HCT116 (cell line): Measurements from ENCODE around the gene TST. TPM values are rescaled to one million over a fixed set of nuclear protein-coding genes. Genes with fewer than 3 reads are reported as not detected.
A peak's percentile ranks its signal among the peaks of the same experiment; 100 is the strongest.

ENCODE experiments used
- ATAC-seq: fragments of 200-7000 bp; cut with Tn5 transposase; 2 replicates; pipeline ENCODE4 v1.9.1; 2020; ENCODE audit warnings: mild to moderate bottlenecking, moderate library complexity
- BruUV-seq: library from RNA; stranded (reverse); fragments of 400-500 nt; replicated peaks from 2 replicates; lab custom pipeline; 2021; lab: Mats Ljungman, UMichigan
- CTCF ChIA-PET: fragments of 300-600 bp; sonication (Branson Sonifier 250); formaldehyde crosslinking; loops from one replicate; lab custom pipeline; 2021; ENCODE audit warnings: antibody characterized with exemption; lab: Charles Lee
- POLR2A ChIA-PET: fragments of 300-600, 350-600 bp; sonication (Branson Sonifier 250); formaldehyde crosslinking; loops from one replicate; lab custom pipeline; 2021; ENCODE audit warnings: antibody characterized with exemption; lab: Charles Lee
- RAD21 ChIA-PET, 2 experiments: fragments of 300-600 bp; sonication (Branson Sonifier 250); formaldehyde crosslinking; loops; one replicate each; lab custom pipeline; 2023; ENCODE audit warnings: low total read pairs in 2 of 2; ENCODE audit not compliant: uncharacterized antibody in 2 of 2, unreplicated experiment in 2 of 2, low non-redundant PET in 1 of 2; lab: Charles Lee
- DNase-seq: peaks from one replicate; pipeline ENCODE4 v3.0.0-alpha.2; 2010; ENCODE audit warnings: low read depth, low spot score
- H2AFZ ChIP-seq: fragments of 200-600 bp; shearing (Covaris generic), sonication (generic); 2 replicates; pipeline ENCODE4 v1.6.1; 2017; ENCODE audit warnings: low read depth, mixed run types, mixed read lengths, antibody characterized with exemption, low read length; ENCODE audit not compliant: poor library complexity, severe bottlenecking
- H3K27ac ChIP-seq: 2 replicates; pipeline ENCODE4 v1.5.1; 2012; ENCODE audit warnings: low read depth, low read length
- H3K27me3 ChIP-seq: fragments of 200-600 bp; sonication (generic); 2 replicates; pipeline ENCODE4 v1.6.1; 2016; ENCODE audit warnings: mixed run types, low read length, mixed read lengths; ENCODE audit not compliant: insufficient read depth
- H3K36me3 ChIP-seq, 2 experiments: fragments of 200-500 bp in 1 of 2; fragments of 200-600 bp in 1 of 2; sonication (Bioruptor generic) in 1 of 2; sonication (generic) in 1 of 2; 2 replicates each; pipeline versions ENCODE4 v1.5.1 to v1.6.1; 2014 to 2016; ENCODE audit warnings: low read length in 2 of 2, inconsistent platforms in 1 of 2, mixed read lengths in 1 of 2, mixed run types in 1 of 2; ENCODE audit not compliant: insufficient read depth in 2 of 2, control insufficient read depth in 1 of 2
- H3K4me1 ChIP-seq, 2 experiments: fragments of 200-600 bp in 1 of 2; sonication (generic) in 1 of 2; 2 replicates each; pipeline versions ENCODE4 v1.5.1 to v1.6.1; 2012 to 2017; ENCODE audit warnings: low read length in 2 of 2, inconsistent platforms in 1 of 2, mild to moderate bottlenecking in 1 of 2, mixed read lengths in 1 of 2, mixed run types in 1 of 2, moderate library complexity in 1 of 2; ENCODE audit not compliant: insufficient read depth in 2 of 2, control insufficient read depth in 1 of 2
- H3K4me2 ChIP-seq: fragments of 200-600 bp; sonication (generic); 2 replicates; pipeline ENCODE4 v1.6.1; 2017; ENCODE audit warnings: mixed run types, low read length, mixed read lengths
- H3K4me3 ChIP-seq, 2 experiments: fragments of 200-600 bp in 1 of 2; sonication (generic) in 1 of 2; replicated peaks in 1 of 2; 2 replicates each; pipeline ENCODE4 v1.5.1; 2011 to 2016; ENCODE audit warnings: low read length in 2 of 2, control low read depth in 1 of 2, low read depth in 1 of 2, mild to moderate bottlenecking in 1 of 2, mixed read lengths in 1 of 2, mixed run types in 1 of 2
- H3K79me2 ChIP-seq: fragments of 200-600 bp; sonication (generic); 2 replicates; pipeline ENCODE4 v1.6.1; 2017; ENCODE audit warnings: mild to moderate bottlenecking, mixed run types, low read length, moderate library complexity, mixed read lengths; ENCODE audit not compliant: insufficient read depth
- H3K9ac ChIP-seq: fragments of 200-600 bp; sonication (generic); 2 replicates; pipeline ENCODE4 v1.6.1; 2016; ENCODE audit warnings: low read length, mixed read lengths
- H3K9me2 ChIP-seq: fragments of 200-600 bp; sonication (generic), shearing (Covaris generic); 2 replicates; pipeline ENCODE4 v1.6.1; 2017; ENCODE audit warnings: mixed run types, mild to moderate bottlenecking, moderate library complexity; ENCODE audit not compliant: insufficient read depth
- H3K9me3 ChIP-seq, 2 experiments: fragments of 200-500 bp in 1 of 2; fragments of 200-600 bp in 1 of 2; sonication (Bioruptor generic) in 1 of 2; sonication (generic) in 1 of 2; 2 replicates each; pipeline ENCODE4 v1.6.1; 2014 to 2017; ENCODE audit warnings: low read length in 2 of 2, mixed read lengths in 2 of 2, inconsistent platforms in 1 of 2, low read depth in 1 of 2, mild to moderate bottlenecking in 1 of 2, mixed run types in 1 of 2, moderate library complexity in 1 of 2; ENCODE audit not compliant: control insufficient read depth in 1 of 2, insufficient read depth in 1 of 2
- H4K20me1 ChIP-seq: fragments of 200-600 bp; sonication (generic), shearing (Covaris generic); 2 replicates; pipeline ENCODE4 v1.6.1; 2017; ENCODE audit warnings: mixed run types, mild to moderate bottlenecking, moderate library complexity; ENCODE audit not compliant: insufficient read depth
- CTCF ChIP-seq, 3 experiments: fragments of 200-600 bp in 1 of 3; sonication (generic) in 1 of 3; IDR thresholded peaks in 2 of 3; conservative IDR thresholded peaks in 1 of 3; 2 replicates each; pipeline ENCODE4 v1.5.1; 2012 to 2017; ENCODE audit warnings: low read depth in 2 of 3, low read length in 2 of 3, antibody characterized with exemption in 1 of 3, borderline replicate concordance in 1 of 3, control low read depth in 1 of 3, mild to moderate bottlenecking in 1 of 3, mixed read lengths in 1 of 3, mixed run types in 1 of 3, moderate library complexity in 1 of 3; ENCODE audit not compliant: insufficient read depth in 1 of 3
- FOSL1 ChIP-seq: IDR thresholded peaks from 2 replicates; pipeline ENCODE4 v1.6.1; 2012; ENCODE audit warnings: low read depth
- JUND ChIP-seq: IDR thresholded peaks from 2 replicates; pipeline ENCODE4 v1.6.1; 2012
- MAX ChIP-seq: IDR thresholded peaks from 2 replicates; pipeline ENCODE4 v1.6.1; 2012
- POLR2A ChIP-seq: IDR thresholded peaks from 2 replicates; pipeline ENCODE4 v1.7.0; 2011; ENCODE audit warnings: borderline replicate concordance; ENCODE audit not compliant: insufficient read depth, insufficient read length; ENCODE audit errors: extremely low read depth
- POLR2AphosphoS5 ChIP-seq: IDR thresholded peaks from 2 replicates; pipeline ENCODE4 v1.6.1; 2011; ENCODE audit warnings: mild to moderate bottlenecking, low read depth, low read length, moderate library complexity
- ZBTB33 ChIP-seq: IDR thresholded peaks from 2 replicates; pipeline ENCODE4 v1.6.1; 2011; ENCODE audit warnings: mild to moderate bottlenecking, low read length, moderate library complexity; ENCODE audit not compliant: insufficient replicate concordance; ENCODE audit errors: extremely low read depth
- intact Hi-C: fragments of 100-400 bp; cut with micrococcal nuclease; formaldehyde crosslinking; loops from 2 replicates; pipeline ENCODE4 v1.10.0; 2022
- total RNA-seq: library from RNA; stranded (reverse); gene quantifications from one replicate; pipeline ENCODE4 v1.2.1, GENCODE V29; 2021; ENCODE audit not compliant: unreplicated experiment

The TST gene
- total RNA-seq, 1 experiment from 2014 or later, result 32.1 TPM

DNA sequence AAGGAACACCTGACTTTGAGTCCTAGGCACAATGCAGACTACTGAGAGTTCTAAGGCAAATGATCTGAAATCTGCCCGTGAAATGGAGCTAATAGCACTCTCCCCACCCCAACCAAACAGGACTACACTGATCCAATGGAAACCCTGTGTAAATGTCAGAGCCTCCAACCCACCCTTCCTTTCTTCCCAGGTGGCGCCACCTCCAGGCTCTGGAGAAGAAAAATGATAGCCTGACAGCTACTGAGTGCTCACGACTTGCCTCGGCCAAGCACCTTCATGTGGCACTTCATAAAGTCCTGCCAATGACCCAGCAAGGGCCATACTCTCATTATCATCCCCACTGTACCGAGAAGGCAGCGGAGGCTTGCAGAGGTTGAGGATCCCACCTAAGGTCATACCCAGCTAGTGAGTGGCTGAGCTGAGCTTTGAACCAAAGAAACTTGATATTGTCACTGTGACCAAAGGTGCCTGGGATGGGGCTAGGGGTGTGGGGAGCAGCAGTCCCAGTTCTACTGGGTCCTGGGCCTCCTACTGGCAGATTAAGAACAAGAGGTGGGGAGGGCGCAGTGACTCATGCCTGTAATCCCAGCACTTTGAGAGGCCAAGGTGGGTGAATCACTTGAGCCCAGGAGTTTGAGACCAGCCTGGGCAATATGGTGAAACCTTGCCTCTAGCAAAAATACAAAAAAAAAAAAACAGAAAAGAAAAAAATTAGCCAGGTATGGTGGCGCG is 20.5 kb downstream of the TST start:
- ChIA-PET CTCF (interaction anchor here (0.9 to 2.4 kb wide), 9 partner anchors 12 to 201 kb away, joined by 3 to 12 read pairs (median 4); partner anchors contain the start of gene TST), POLR2A (interaction anchor here (0.9 kb wide), 1 partner anchor 231 kb away, joined by 3 read pairs; no protein-coding TSS in a partner anchor), RAD21 (no interaction called here)
- Histone ChIP-seq H3K9ac (no peak overlapping the region), H3K79me2 (no peaks in the 10 kb centered on the region), H3K9me3 (no peaks in the 10 kb centered on the region), H3K9me2 (no peaks in the 10 kb centered on the region), H3K27me3 (no peaks in the 10 kb centered on the region), H3K4me3 (peak overlapping the region; percentile 8 to 20; a peak in 2 of 4 replicates), H4K20me1 (no peaks in the 10 kb centered on the region), H3K4me1 (peaks cover 17 to 29% of the 10 kb centered on the region in 2 experiments), H3K27ac (peak overlapping the region; percentile 56), H2AFZ (peak overlapping the region; percentile 14), H3K4me2 (peak overlapping the region; percentile 56), H3K36me3 (no peaks in the 10 kb centered on the region)
- no peak for TF ChIP-seq ZBTB33
- peak; percentile 69 for TF ChIP-seq FOSL1
- TF ChIP-seq POLR2A, result peak; percentile 13
- TF ChIP-seq CTCF (IDR thresholded peaks at IDR 0.05 in 2 of 3, conservative IDR thresholded peaks at IDR 0.05 in 1 of 3; ENCODE audit: borderline replicate concordance in 1 of 3, insufficient read depth in 1 of 3, low read depth in 2 of 3, low read length in 2 of 3), result peak; percentile 33 to 59 (median 45); a peak in 5 of 6 replicates
- TF ChIP-seq POLR2AphosphoS5, result no peak
- TF ChIP-seq MAX, result peak; percentile 23; the same call in 1 of the 2 replicates
- TF ChIP-seq JUND, result peak; percentile 55
- ATAC-seq (peak; percentile 89), DNase-seq (peak; percentile 58)
- BruUV-seq, result no TSS peak
- intact Hi-C loops, result no loop called here
